Endodermal cell (in vitro differentiated cells): Measurements from ENCODE around the gene WASF2. TPM values are rescaled to one million over a fixed set of nuclear protein-coding genes. Genes with fewer than 3 reads are reported as not detected.
A peak's percentile ranks its signal among the peaks of the same experiment; 100 is the strongest.

Experiments
- DNase-seq: peaks from one replicate; pipeline ENCODE4 v3.0.0-alpha.2; 2017
- H3K27ac ChIP-seq: 2 replicates; pipeline ENCODE4 v1.5.1; 2013; ENCODE audit warnings: mild to moderate bottlenecking, low read depth, low read length, moderate library complexity
- H3K27me3 ChIP-seq: 2 replicates; pipeline ENCODE4 v1.6.1; 2013; ENCODE audit warnings: mild to moderate bottlenecking, low read length, moderate library complexity; ENCODE audit not compliant: insufficient read depth, control insufficient read depth, poor library complexity, severe bottlenecking
- H3K36me3 ChIP-seq: 2 replicates; pipeline ENCODE4 v1.7.0; 2013; ENCODE audit warnings: mild to moderate bottlenecking, low read length, moderate library complexity; ENCODE audit not compliant: control insufficient read depth, insufficient read depth
- H3K4me1 ChIP-seq: one replicate; pipeline ENCODE4 v1.7.0; 2013; ENCODE audit warnings: low read length; ENCODE audit not compliant: control insufficient read depth, insufficient read depth
- H3K4me3 ChIP-seq: 2 replicates; pipeline ENCODE4 v1.5.1; 2013; ENCODE audit warnings: mild to moderate bottlenecking, low read length, moderate library complexity
- H3K9ac ChIP-seq: 2 replicates; pipeline ENCODE4 v1.6.1; 2013; ENCODE audit warnings: mild to moderate bottlenecking, low read length, moderate library complexity; ENCODE audit not compliant: poor library complexity, severe bottlenecking; ENCODE audit errors: extremely low read depth
- H3K9me3 ChIP-seq: 2 replicates; pipeline ENCODE4 v1.6.1; 2013; ENCODE audit warnings: mild to moderate bottlenecking, low read length, moderate library complexity; ENCODE audit not compliant: control insufficient read depth
- H3K27ac Mint-ChIP-seq: 2 replicates; pipeline ENCODE4 v1.8.0; 2020; ENCODE audit warnings: mixed read lengths
- H3K27me3 Mint-ChIP-seq: 2 replicates; pipeline ENCODE4 v1.8.0; 2021; ENCODE audit warnings: mild to moderate bottlenecking, mixed read lengths; ENCODE audit not compliant: insufficient read depth
- H3K36me3 Mint-ChIP-seq: 2 replicates; pipeline ENCODE4 v1.8.0; 2020; ENCODE audit warnings: low read depth, mixed read lengths
- H3K4me1 Mint-ChIP-seq: 2 replicates; pipeline ENCODE4 v1.8.0; 2020; ENCODE audit warnings: mixed read lengths
- H3K4me3 Mint-ChIP-seq: 2 replicates; pipeline ENCODE4 v1.8.0; 2020; ENCODE audit warnings: mild to moderate bottlenecking, moderate library complexity, mixed read lengths
- H3K9me3 Mint-ChIP-seq: 2 replicates; pipeline ENCODE4 v1.8.0; 2020; ENCODE audit warnings: mild to moderate bottlenecking, mixed read lengths
- WGBS, 2 experiments: methylation state at CpG; one replicate each; pipeline versions ENCODE4 v1.1.5 to v1.1.7; 2013; ENCODE audit warnings: missing lambda C conversion rate in 2 of 2, mixed read lengths in 1 of 2; ENCODE audit not compliant: insufficient coverage in 1 of 2, insufficient read length in 1 of 2; 5-methylcytosine and 5-hydroxymethylcytosine counted together
- total RNA-seq, 2 donors: library from RNA; stranded (reverse); fragmentation: NEBNext Ultra II Directional in 1 of 2; extraction: Animal tissue kit (Norgen Biotek cat#: 25700) in 1 of 2; gene quantifications; 2 replicates in 1 of 2; 3 replicates in 1 of 2; pipeline ENCODE4 v1.2.1, GENCODE V29; 2021
- TF ChIP-seq, protein P1 (sequence below): fragments of 200-600 bp; sonication (generic); conservative IDR thresholded peaks from 2 replicates; pipeline ENCODE4 v1.5.0; 2021; ENCODE audit warnings: antibody characterized with exemption, mild to moderate bottlenecking

Gene WASF2
- total RNA-seq, 2 donors from 2014 or later = 90.0 to 98.8 TPM

GRCh38 chr1:27417713-27418112 lies 72.3 kb downstream of the WASF2 start:
- Histone ChIP-seq H3K4me1 (peaks cover 5% of the 10 kb centered on the region), H3K9me3 (no peaks in the 10 kb centered on the region), H3K27ac (peak overlapping the region; percentile 55), H3K27me3 (no peaks in the 10 kb centered on the region), H3K4me3 (no peak overlapping the region), H3K36me3 (peaks cover 53% of the 10 kb centered on the region), H3K9ac (no peak overlapping the region)
- TF ChIP-seq, protein P1, sequence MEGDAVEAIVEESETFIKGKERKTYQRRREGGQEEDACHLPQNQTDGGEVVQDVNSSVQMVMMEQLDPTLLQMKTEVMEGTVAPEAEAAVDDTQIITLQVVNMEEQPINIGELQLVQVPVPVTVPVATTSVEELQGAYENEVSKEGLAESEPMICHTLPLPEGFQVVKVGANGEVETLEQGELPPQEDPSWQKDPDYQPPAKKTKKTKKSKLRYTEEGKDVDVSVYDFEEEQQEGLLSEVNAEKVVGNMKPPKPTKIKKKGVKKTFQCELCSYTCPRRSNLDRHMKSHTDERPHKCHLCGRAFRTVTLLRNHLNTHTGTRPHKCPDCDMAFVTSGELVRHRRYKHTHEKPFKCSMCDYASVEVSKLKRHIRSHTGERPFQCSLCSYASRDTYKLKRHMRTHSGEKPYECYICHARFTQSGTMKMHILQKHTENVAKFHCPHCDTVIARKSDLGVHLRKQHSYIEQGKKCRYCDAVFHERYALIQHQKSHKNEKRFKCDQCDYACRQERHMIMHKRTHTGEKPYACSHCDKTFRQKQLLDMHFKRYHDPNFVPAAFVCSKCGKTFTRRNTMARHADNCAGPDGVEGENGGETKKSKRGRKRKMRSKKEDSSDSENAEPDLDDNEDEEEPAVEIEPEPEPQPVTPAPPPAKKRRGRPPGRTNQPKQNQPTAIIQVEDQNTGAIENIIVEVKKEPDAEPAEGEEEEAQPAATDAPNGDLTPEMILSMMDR = no peak
- Mint-ChIP-seq H3K36me3 (peaks cover 53% of the 10 kb centered on the region), H3K27ac (peak overlapping the region; percentile 54), H3K4me3 (no peak overlapping the region), H3K27me3 (no peaks in the 10 kb centered on the region), H3K4me1 (peaks cover 22% of the 10 kb centered on the region), H3K9me3 (no peaks in the 10 kb centered on the region)
- DNase-seq = no peak
- 67 to 78% methylated on average over 1 to 3 of the region's 3 CpGs for WGBS, 2 experiments

- no peaks in the 10 kb centered on the region for H3K9me3 ChIP-seq
- DNase-seq = peak; percentile 88
- Mint-ChIP-seq H3K27me3 (no peaks in the 10 kb centered on the region), H3K9me3 (no peaks in the 10 kb centered on the region), H3K36me3 (peaks cover 57% of the 10 kb centered on the region), H3K4me3 (no peak overlapping the region), H3K27ac (no peak overlapping the region), H3K4me1 (peaks cover 22% of the 10 kb centered on the region)
- no peak overlapping the region for H3K4me3 ChIP-seq
- H3K4me1 ChIP-seq = peaks cover 5% of the 10 kb centered on the region
- no peak overlapping the region for H3K9ac ChIP-seq
- H3K36me3 ChIP-seq = peaks cover 64% of the 10 kb centered on the region
- WGBS, 2 experiments = 89 to 100% methylated on average over 2 to 3 of the region's 3 CpGs
- no peak overlapping the region for H3K27ac ChIP-seq
- TF ChIP-seq, protein P1 = peak; percentile 90
- no peaks in the 10 kb centered on the region for H3K27me3 ChIP-seq
Measured at GRCh38 chr1:27416387-27417111, 73.4 kb downstream of the WASF2 start.

GRCh38 chr1:27414091-27414490 lies 75.9 kb downstream of the WASF2 start:
- peaks cover 19% of the 10 kb centered on the region for H3K4me1 Mint-ChIP-seq
- Histone ChIP-seq H3K4me1 (peaks cover 5% of the 10 kb centered on the region), H3K27ac (no peak overlapping the region), H3K4me3 (no peak overlapping the region), H3K36me3 (peaks cover 83% of the 10 kb centered on the region), H3K27me3 (no peaks in the 10 kb centered on the region), H3K9me3 (no peaks in the 10 kb centered on the region), H3K9ac (no peak overlapping the region)
- no peak overlapping the region for H3K27ac Mint-ChIP-seq
- DNase-seq = no peak
- H3K27me3 Mint-ChIP-seq = no peaks in the 10 kb centered on the region
- WGBS, 2 experiments = 100% methylated on average over 1 of the region's 1 CpG; no CpG with 5 or more reads in 1 of the 2 experiments
- TF ChIP-seq, protein P1 = no peak
- H3K4me3 Mint-ChIP-seq = no peak overlapping the region
- H3K9me3 Mint-ChIP-seq = no peaks in the 10 kb centered on the region
- H3K36me3 Mint-ChIP-seq = peaks cover 77% of the 10 kb centered on the region
